PC-9 (cell line): Measurements from ENCODE around the gene IL1RAPL1. TPM values are rescaled to one million over a fixed set of nuclear protein-coding genes. Genes with fewer than 3 reads are reported as not detected.

Experiments
- BruUV-seq: library from RNA; stranded (reverse); fragments of 400-500 nt; replicated peaks from 2 replicates; lab custom pipeline; 2021; lab: Mats Ljungman, UMichigan
- CTCF ChIA-PET: fragments of 300-600 bp; sonication (Branson Sonifier 250); formaldehyde crosslinking; loops from one replicate; lab custom pipeline; 2022; ENCODE audit warnings: antibody characterized with exemption; lab: Charles Lee
- POLR2A ChIA-PET: fragments of 300-600 bp; sonication (Branson Sonifier 250); formaldehyde crosslinking; loops from one replicate; lab custom pipeline; 2022; ENCODE audit warnings: antibody characterized with exemption; ENCODE audit not compliant: unreplicated experiment; lab: Charles Lee
- DNase-seq, 2 experiments: peaks; one replicate each; pipeline versions ENCODE4 v3.0.0 to v3.0.0-alpha.2; 2015 to 2022; ENCODE audit warnings: mixed read lengths in 1 of 2
- H2AFZ ChIP-seq: fragments of 200-600 bp; sonication (generic); 2 replicates; pipeline ENCODE4 v1.8.1; 2017; ENCODE audit warnings: antibody characterized with exemption
- H3F3A ChIP-seq: fragments of 200-600 bp; sonication (generic); 2 replicates; pipeline ENCODE4 v1.8.1; 2017; ENCODE audit warnings: antibody characterized with exemption, mild to moderate bottlenecking, low read depth; ENCODE audit not compliant: insufficient read depth
- H3K27ac ChIP-seq: fragments of 200-600 bp; sonication (generic); 2 replicates; pipeline ENCODE4 v1.6.1; 2016; ENCODE audit warnings: mixed run types
- H3K27me3 ChIP-seq: fragments of 200-600 bp; sonication (generic); 2 replicates; pipeline ENCODE4 v1.6.1; 2016; ENCODE audit warnings: low read depth, mixed run types; ENCODE audit not compliant: insufficient read depth
- H3K36me3 ChIP-seq: fragments of 200-600 bp; sonication (generic); 2 replicates; pipeline ENCODE4 v1.6.1; 2016; ENCODE audit warnings: low read depth, mixed run types
- H3K4me1 ChIP-seq: fragments of 200-600 bp; sonication (generic); replicated peaks from 2 replicates; pipeline ENCODE4 v1.6.1; 2016; ENCODE audit warnings: mixed run types; ENCODE audit not compliant: insufficient read depth
- H3K4me2 ChIP-seq: fragments of 200-600 bp; sonication (generic); 2 replicates; pipeline ENCODE4 v1.6.1; 2017; ENCODE audit warnings: mixed run types
- H3K4me3 ChIP-seq: fragments of 200-600 bp; sonication (generic); 2 replicates; pipeline ENCODE4 v1.6.1; 2016; ENCODE audit warnings: mixed run types
- H3K79me2 ChIP-seq: fragments of 200-600 bp; sonication (generic); 2 replicates; pipeline ENCODE4 v1.6.1; 2017; ENCODE audit warnings: low read depth, mixed run types
- H3K9me2 ChIP-seq: fragments of 200-600 bp; sonication (generic); 2 replicates; pipeline ENCODE4 v1.8.1; 2017; ENCODE audit warnings: mild to moderate bottlenecking; ENCODE audit not compliant: insufficient read depth
- H3K9me3 ChIP-seq: fragments of 200-600 bp; sonication (generic); 2 replicates; pipeline ENCODE4 v1.8.1; 2016; ENCODE audit warnings: low read depth; ENCODE audit not compliant: insufficient read depth
- H4K20me1 ChIP-seq: fragments of 200-600 bp; sonication (generic); 2 replicates; pipeline ENCODE4 v1.8.1; 2017; ENCODE audit not compliant: insufficient read depth
- CTCF ChIP-seq: fragments of 200-600 bp; sonication (generic); conservative IDR thresholded peaks from 2 replicates; pipeline ENCODE4 v1.6.1; 2017; ENCODE audit warnings: mixed run types, antibody characterized with exemption, mild to moderate bottlenecking, moderate library complexity
- EZH2 ChIP-seq: fragments of 200-600 bp; sonication (generic); IDR thresholded peaks from 2 replicates; pipeline ENCODE4 v1.8.0; 2017; ENCODE audit warnings: antibody characterized with exemption, low read depth
- intact Hi-C: fragments of 100-400 bp; cut with micrococcal nuclease; formaldehyde crosslinking; loops from one replicate; pipeline ENCODE4 v1.10.0; 2022; ENCODE audit not compliant: unreplicated experiment
- total RNA-seq: library from RNA; stranded (reverse); gene quantifications from 2 replicates; pipeline ENCODE4 v1.2.3, GENCODE V29; 2021

IL1RAPL1 gene
- total RNA-seq, 1 experiment from 2014 or later: 0.26 TPM

- Histone ChIP-seq H3K4me1 (no peaks in the 10 kb centered on the region), H3K4me3 (no peak overlapping the region), H2AFZ (no peak overlapping the region), H3K9me3 (no peaks in the 10 kb centered on the region), H3K4me2 (no peak overlapping the region), H3K27ac (no peak overlapping the region), H3K9me2 (no peaks in the 10 kb centered on the region), H4K20me1 (no peaks in the 10 kb centered on the region), H3F3A (no peaks in the 10 kb centered on the region), H3K27me3 (no peaks in the 10 kb centered on the region), H3K79me2 (no peaks in the 10 kb centered on the region), H3K36me3 (no peaks in the 10 kb centered on the region)
- DNase-seq: no peak
- CTCF ChIA-PET: no interaction called here
- no TSS peak for BruUV-seq
- intact Hi-C loops: no loop called here
- POLR2A ChIA-PET: no interaction called here
- TF ChIP-seq EZH2 (no peak), CTCF (no peak)
Measured at GRCh38 chrX:29699239-29699638, 1112.0 kb downstream of the IL1RAPL1 start.

DNA sequence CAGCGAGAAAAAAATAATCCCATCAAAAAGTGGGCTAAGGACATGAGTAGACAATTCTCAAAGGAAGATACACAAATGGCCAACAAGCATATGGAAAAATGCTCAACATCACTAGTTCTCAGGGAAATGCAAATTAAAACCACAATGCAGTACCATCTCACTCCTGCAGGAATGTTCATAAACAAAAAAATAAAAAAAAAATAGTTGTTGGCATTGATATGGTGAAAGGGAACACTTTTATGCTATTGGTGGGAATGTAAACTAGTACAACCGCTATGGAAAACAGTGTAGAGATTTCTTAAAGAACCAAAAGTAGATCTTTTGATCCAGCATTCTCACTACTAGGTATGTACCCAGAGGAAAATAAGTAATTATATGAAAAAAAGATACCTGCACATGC is 1119.8 kb downstream of the IL1RAPL1 start:
- H3K27ac ChIP-seq: no peak overlapping the region
- no peak overlapping the region for H2AFZ ChIP-seq
- no peak overlapping the region for H3K4me2 ChIP-seq
- TF ChIP-seq EZH2 (no peak), CTCF (no peak)
- intact Hi-C loops: no loop called here
- H3K9me2 ChIP-seq: no peaks in the 10 kb centered on the region
- H3K9me3 ChIP-seq: no peaks in the 10 kb centered on the region
- H3K79me2 ChIP-seq: no peaks in the 10 kb centered on the region
- no peaks in the 10 kb centered on the region for H4K20me1 ChIP-seq
- H3F3A ChIP-seq: no peaks in the 10 kb centered on the region
- BruUV-seq: no TSS peak
- H3K36me3 ChIP-seq: no peaks in the 10 kb centered on the region
- ChIA-PET CTCF (no interaction called here), POLR2A (no interaction called here)
- no peak overlapping the region for H3K4me3 ChIP-seq
- H3K27me3 ChIP-seq: no peaks in the 10 kb centered on the region
- no peaks in the 10 kb centered on the region for H3K4me1 ChIP-seq
- DNase-seq: no peak

DNA sequence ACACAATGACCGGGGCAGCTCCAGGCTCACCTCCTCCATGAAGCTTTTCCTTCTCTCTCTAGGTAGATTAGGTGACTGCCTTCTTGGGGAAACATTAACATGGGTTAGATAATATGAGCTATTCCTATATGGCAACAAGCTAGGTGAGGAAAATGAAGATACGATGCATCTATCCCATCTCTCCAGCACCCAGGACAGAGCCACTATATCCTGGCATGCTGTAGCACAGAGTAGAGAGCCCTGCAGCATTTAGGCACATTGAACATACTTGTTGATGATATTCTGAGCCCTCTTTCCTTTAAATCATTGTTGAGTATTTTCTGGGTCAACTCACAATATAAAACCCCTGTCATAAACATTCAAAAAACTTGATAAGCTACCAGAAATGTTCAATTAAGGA is 1133.9 kb downstream of the IL1RAPL1 start:
- H2AFZ ChIP-seq: no peak overlapping the region
- H3K79me2 ChIP-seq: no peaks in the 10 kb centered on the region
- H3K9me3 ChIP-seq: no peaks in the 10 kb centered on the region
- H3K27me3 ChIP-seq: no peaks in the 10 kb centered on the region
- intact Hi-C loops: no loop called here
- ChIA-PET CTCF (no interaction called here), POLR2A (no interaction called here)
- no peak overlapping the region for H3K4me3 ChIP-seq
- H3F3A ChIP-seq: no peaks in the 10 kb centered on the region
- H4K20me1 ChIP-seq: no peaks in the 10 kb centered on the region
- TF ChIP-seq EZH2 (no peak), CTCF (no peak)
- no peaks in the 10 kb centered on the region for H3K9me2 ChIP-seq
- no peak overlapping the region for H3K27ac ChIP-seq
- no peaks in the 10 kb centered on the region for H3K36me3 ChIP-seq
- no TSS peak for BruUV-seq
- H3K4me2 ChIP-seq: no peak overlapping the region
- no peak for DNase-seq
- H3K4me1 ChIP-seq: no peaks in the 10 kb centered on the region
